Fibroblast of lung (primary cell): Measurements from ENCODE around the gene ZC3H14.

Source experiments
- CTCF ChIP-seq, 2 donors: IDR thresholded peaks in 1 of 2; conservative IDR thresholded peaks in 1 of 2; 1 replicate in 1 of 2; 2 replicates in 1 of 2; pipeline ENCODE4 v1.5.1; 2011 to 2012; ENCODE audit warnings: low read length in 2 of 2, control low read depth in 1 of 2, inconsistent platforms in 1 of 2, low read depth in 1 of 2, mild to moderate bottlenecking in 1 of 2
- EZH2 ChIP-seq: IDR thresholded peaks from 2 replicates; pipeline ENCODE4 v1.5.1; 2012; ENCODE audit warnings: low read length, control low read depth, mild to moderate bottlenecking; ENCODE audit errors: missing control alignments

DNA sequence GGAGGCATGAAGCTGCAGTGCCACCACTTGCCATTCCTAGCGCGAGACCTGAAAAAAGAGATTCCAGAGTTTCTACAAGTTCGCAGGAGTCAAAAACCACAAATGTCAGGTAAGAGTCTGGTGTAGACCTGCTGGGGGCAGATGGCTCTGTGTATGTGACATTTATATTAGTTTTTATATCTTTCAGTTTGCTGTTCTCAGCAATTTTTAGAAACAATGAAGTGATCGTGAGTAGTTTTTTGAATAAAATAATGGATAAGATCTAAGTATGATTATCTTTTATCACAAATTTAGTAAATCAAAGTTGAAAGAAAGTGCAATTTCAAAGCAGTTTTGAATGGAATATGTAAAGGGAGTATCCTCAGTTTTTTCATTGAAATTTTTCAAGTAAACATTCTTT lies 9.3 kb downstream of the ZC3H14 start:
- no peak for TF ChIP-seq EZH2
- TF ChIP-seq CTCF (conservative IDR thresholded peaks at IDR 0.05 in 1 of 2, IDR thresholded peaks at IDR 0.05 in 1 of 2; ENCODE audit: low read depth in 1 of 2, low read length in 2 of 2) = no peak
